Stimulated activated CD8-positive, alpha-beta memory T cell treated with anti-CD3 and anti-CD28 coated beads, Interleukin-7, amount 100 ng/mL, for 24 hours (primary cell): Measurements from ENCODE around the gene CAMTA1.
"Not testable (repeated sequence)": the region's sequence is repeated elsewhere in the genome, so short reads cannot be mapped to it uniquely, and the experiment has no call there.

Experiments
- DNase-seq: peaks from one replicate; pipeline ENCODE4 v3.0.0-alpha.2; 2020; ENCODE audit warnings: low read depth

CAMTA1 gene

DNA sequence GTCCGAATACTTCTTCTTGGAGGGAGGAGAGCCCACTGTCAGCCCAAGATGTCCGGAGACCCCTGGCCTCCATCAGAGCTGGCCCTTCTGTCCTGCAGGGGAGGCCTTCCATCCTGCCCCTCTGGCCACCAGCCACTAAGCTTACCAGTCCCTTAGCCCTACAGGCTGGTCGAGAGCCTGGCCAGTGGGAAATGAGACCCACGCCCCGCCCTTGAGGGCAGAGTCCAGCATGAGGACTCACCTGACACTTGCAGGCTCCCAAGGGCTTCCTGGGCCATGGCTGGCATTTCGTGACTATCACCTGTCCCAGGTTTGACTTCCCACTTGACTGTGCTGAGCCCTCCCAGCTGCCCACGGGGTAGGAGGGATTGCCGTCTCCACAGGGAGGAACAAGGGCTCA, 624.0 kb downstream of the CAMTA1 start:
- DNase-seq: no peak

GRCh38 chr1:7410156-7410555, 624.9 kb downstream of the CAMTA1 start:
- no peak for DNase-seq

DNA sequence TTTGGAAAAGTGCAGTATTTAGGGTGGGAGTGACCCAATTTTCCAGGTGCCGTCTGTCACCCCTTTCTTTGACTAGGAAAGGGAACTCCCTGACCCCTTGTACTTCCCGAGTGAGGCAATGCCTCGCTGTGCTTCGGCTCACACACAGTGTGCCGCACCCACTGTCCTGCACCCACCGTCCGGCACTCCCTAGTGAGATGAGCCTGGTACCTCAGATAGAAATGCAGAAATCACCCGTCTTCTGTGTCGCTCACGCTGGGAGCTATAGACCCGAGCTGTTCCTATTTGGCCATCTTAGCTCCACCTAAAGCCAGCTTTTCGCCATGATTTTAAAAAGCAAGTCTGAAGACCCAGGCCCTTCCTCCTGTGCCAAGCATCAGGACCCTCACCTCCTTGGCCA, 632.4 kb downstream of the CAMTA1 start:
- not testable (repeated sequence) for DNase-seq

DNA sequence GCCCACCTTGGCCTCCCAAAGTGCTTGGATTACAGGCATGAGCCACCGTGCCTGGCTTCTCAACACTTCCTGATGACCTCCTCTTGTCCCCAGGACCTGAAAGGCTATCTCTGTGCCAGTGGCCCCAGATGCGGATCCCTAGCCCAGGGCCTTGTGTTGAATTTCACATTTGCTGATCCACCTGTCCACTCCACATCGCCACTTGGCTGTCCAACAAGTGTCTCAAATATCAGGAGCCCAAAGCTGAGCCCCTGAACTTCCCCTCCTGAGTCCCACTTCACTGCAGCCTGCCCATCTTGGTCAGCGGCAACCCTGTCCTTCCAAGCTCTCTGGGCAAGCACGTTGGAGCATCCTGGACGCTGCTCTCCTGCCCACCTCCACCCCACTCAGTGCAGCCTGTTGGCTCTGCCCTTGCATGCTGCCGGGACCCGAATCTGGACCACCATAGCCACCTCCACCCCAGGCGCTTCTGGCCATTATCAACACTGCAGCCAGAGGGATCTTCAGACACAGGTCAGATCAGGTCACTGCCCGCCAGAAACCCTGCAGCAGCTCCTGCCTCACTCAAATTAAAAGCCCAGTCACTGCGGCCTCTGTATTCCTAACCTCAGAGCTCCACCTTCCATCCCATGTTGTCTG, 633.3 kb downstream of the CAMTA1 start:
- no peak for DNase-seq

- DNase-seq: no peak
Measured at GRCh38 chr1:7420098-7420445, 634.8 kb downstream of the CAMTA1 start.

GRCh38 chr1:7420470-7421100, 635.3 kb downstream of the CAMTA1 start:
- no peak for DNase-seq

DNA sequence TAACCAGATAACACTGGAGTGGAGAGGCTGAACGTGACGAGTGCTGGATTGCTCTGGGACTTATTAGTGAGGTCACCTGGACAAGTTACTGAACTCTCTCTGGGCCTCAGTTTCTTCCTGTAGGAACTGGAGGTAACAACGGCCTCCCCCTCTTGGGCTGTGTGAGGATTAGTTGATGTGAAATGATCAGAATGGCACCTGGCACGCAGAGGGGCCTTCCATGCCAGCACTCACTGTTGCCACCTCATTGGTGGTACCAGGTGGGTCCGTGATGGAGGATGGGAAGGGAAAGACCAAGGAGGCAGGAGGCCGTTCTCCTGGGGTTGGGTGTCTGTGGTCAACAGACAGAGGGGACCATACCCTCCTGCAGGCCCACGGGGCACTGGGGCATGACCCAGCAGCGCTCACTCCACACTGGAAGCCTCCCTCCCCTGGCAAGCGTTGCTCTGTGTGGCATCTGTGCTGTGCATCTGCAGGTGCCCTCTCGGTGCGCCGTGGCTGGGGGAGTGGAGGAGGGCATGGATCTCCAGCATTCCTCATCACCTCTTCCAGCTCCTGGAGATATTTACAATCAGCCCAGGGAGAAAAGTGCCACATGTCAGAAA, 636.3 kb downstream of the CAMTA1 start:
- no peak for DNase-seq

DNA sequence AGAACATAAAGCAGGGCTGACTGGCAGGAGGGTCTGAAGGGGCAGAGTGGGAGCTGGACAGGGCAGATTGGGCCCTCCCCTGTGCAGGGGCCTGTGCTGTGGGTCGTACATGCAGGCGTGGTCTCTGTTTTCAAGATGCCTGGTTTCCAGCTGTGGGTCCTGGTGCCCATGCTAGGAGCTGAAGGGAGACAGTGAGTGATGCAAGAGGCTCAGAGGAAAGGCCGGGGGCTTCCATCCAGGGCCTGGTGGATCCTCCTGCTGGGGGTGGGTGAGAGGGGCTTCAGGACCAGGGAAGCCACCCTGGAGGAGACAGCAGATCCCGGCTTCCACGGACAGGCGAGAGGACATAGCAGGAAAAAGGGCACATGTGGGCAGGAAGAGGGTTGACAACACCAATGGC, 636.8 kb downstream of the CAMTA1 start:
- no peak for DNase-seq

- no peak for DNase-seq
Measured at GRCh38 chr1:7422561-7422960, 637.3 kb downstream of the CAMTA1 start.

DNA sequence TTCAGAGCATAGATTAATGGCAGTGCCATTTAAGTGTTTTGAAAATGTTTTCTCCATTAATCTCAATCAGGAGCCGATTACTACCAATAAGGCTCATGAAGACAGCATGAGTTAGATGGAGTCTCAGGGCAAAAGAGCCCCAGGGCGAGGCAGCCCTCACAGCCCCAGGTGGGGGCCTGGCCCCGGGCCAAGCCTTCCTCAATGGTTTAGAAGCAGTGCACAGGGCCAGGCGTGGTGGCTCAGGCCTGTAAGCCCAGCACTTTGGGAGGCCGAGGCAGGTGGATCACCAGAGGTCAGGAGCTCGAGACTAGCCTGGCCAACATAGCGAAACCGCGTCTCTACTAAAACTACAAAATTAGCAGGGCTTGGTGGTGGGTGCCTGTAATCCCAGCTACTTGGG, 637.7 kb downstream of the CAMTA1 start:
- no peak for DNase-seq

GRCh38 chr1:7424352-7424890, 639.2 kb downstream of the CAMTA1 start:
- no peak for DNase-seq

DNA sequence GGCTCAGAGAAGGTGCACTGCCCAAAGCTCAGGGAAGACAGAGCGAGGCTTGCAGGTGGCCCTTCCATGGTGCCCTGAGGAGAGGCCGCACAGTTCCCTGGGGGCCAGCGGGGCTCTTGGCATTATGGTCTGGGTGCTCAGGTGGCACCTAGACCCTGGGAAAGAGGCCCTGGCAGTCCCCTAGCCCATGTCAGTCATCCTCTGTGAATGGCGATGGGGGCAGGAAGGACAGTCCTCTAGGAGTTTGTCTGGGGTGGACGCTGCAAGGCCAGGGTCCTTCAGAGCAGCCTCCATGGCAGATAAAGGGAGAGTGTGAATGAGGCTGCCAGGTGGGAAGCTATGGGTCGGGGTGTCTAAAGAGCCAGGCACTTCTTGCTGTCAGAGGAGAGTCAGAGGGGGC, 640.0 kb downstream of the CAMTA1 start:
- no peak for DNase-seq

DNA sequence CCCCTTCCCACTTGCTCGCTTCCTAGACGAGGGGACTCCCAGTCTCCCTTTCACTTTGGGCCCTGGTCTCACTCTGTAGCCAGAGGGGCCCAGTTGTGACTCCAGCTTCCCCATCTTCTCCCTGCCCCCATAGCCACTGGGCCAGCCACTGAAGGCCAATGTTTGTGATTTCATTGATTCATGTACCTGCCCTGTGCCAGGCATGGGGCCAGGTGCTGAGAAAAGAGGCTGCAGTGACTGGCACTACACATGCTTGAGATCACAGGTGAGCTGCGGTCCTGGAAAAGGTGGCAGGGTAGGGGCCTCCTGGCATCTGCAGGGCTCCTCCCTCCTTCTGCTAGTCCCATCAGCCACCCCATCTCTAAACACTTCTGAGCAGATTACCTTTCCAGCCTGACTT, 640.5 kb downstream of the CAMTA1 start:
- DNase-seq: no peak

GRCh38 chr1:7426780-7427604, 641.7 kb downstream of the CAMTA1 start:
- DNase-seq: no peak

- no peak for DNase-seq
Measured at GRCh38 chr1:7427605-7428300, 642.5 kb downstream of the CAMTA1 start.

- DNase-seq: no peak
Measured at GRCh38 chr1:7429290-7429689, 644.0 kb downstream of the CAMTA1 start.

DNA sequence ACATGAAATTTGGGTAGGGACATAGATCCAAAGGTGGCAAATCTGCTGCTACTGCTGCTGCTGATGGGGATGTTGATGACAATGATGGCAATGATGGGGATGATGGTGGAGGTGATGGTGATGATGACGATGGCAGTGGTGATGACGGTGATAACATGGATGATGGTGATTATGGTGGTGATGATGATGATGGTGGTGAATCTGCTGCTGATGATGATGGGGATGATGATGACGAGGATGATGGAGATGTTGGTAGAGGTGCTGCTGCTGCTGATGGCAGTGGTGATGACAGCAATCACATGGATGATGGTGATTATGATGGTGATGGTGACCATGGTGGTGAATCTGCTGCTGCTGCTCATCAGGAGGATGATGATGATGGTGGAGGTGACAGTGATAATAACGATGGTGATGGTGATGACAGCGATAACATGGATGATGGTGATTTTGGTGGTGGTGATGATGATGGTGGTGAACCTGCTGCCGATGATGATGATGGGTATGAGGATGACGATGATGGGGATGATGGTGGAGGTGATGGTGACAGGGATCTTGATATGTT, 644.9 kb downstream of the CAMTA1 start:
- no peak for DNase-seq

- DNase-seq: no peak
Measured at GRCh38 chr1:7430691-7431090, 645.4 kb downstream of the CAMTA1 start.

- no peak for DNase-seq
Measured at GRCh38 chr1:7432102-7432899, 647.0 kb downstream of the CAMTA1 start.

DNA sequence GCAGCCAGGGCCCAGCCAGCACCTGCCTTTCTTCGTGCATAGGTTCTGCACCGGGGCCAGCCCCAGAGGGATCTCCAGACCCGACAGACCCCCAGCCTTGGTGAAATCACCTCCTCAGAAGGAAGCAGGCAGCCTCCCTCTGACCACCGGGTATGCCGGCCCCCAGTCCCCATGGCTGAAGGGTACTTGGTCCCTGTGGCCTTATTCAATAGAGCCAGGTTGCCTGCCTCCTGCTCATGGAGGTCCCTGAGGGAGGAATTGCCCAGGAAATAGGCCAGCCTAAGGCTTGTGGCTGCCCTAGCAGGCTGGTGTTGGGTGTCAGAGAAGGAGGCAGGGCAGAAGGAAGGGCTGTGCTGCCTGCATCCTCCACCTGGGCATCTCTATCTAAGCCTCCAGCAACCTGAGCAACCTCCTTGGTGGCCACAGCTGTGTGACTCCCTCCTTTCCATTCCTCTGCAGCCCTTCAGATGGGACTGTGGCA, 647.7 kb downstream of the CAMTA1 start:
- no peak for DNase-seq

- DNase-seq: no peak
Measured at GRCh38 chr1:7434566-7434965, 649.3 kb downstream of the CAMTA1 start.
